ENCODE results near the gene BBS5.

The BBS5 gene

GRCh38 chr2:169540146-169540545 is 60.9 kb downstream of the BBS5 start:
- no peak for DNase-seq (ENCODE audit: low read depth in 4 of 4, low spot score in 1 of 4)

- DNase-seq (ENCODE audit: low read depth in 4 of 4, low spot score in 1 of 4), result no peak
These were observed 63.1 kb downstream of the BBS5 start for GRCh38 chr2:169542433-169542832.

- DNase-seq (ENCODE audit: low read depth in 4 of 4, low spot score in 1 of 4), result no peak
These were observed 67.5 kb downstream of the BBS5 start for GRCh38 chr2:169546756-169547155.

Data from stimulated activated CD4-positive, alpha-beta T cell treated with anti-CD3 and anti-CD28 coated beads, Interleukin-1b, Interleukin-23, amount 100 ng/mL, for 24 hours (primary cell).